BJ (cell line): Measurements from ENCODE around the gene RCAN2. TPM values are rescaled to one million over a fixed set of nuclear protein-coding genes. Genes with fewer than 3 reads are reported as not detected.

ENCODE experiments used
- CTCF ChIA-PET: fragments of 350-600 bp; formaldehyde crosslinking; extraction: SDS; loops from one replicate; lab custom pipeline; 2021; ENCODE audit warnings: antibody characterized with exemption, inconsistent platforms; lab: Yijun Ruan, JAX
- POLR2A ChIA-PET: fragments of 300-600 bp; sonication (Branson Sonifier 250); formaldehyde crosslinking; extraction: SDS; loops from one replicate; lab custom pipeline; 2021; ENCODE audit warnings: antibody characterized with exemption; lab: Charles Lee
- DNase-seq: peaks from one replicate; pipeline ENCODE4 v3.0.0-alpha.2; 2011; ENCODE audit warnings: low read depth
- H3K27me3 ChIP-seq: 2 replicates; pipeline ENCODE4 v1.6.0; 2011; ENCODE audit warnings: low read length; ENCODE audit not compliant: control insufficient read depth, insufficient read depth
- H3K36me3 ChIP-seq: 2 replicates; pipeline ENCODE4 v1.5.1; 2011; ENCODE audit warnings: low read length; ENCODE audit not compliant: control insufficient read depth, insufficient read depth
- H3K4me3 ChIP-seq: 2 replicates; pipeline ENCODE4 v1.5.1; 2011; ENCODE audit warnings: low read depth, mild to moderate bottlenecking, control low read depth, low read length
- CTCF ChIP-seq: IDR thresholded peaks from 2 replicates; pipeline ENCODE4 v1.5.1; 2011; ENCODE audit warnings: low read depth, mild to moderate bottlenecking, control low read depth, inconsistent platforms, low read length, moderate library complexity; ENCODE audit not compliant: insufficient read depth
- polyA plus RNA-seq: library from polyadenylated mRNA; depleted of rRNA; stranded (reverse); fragments of >200 nt; gene quantifications from 2 replicates; pipeline ENCODE4 v1.2.3, GENCODE V29; 2011

Gene RCAN2
- polyA plus RNA-seq, 1 experiment, result 5.9 TPM

GRCh38 chr6:46453741-46454316 is 37.4 kb downstream of the RCAN2 start:
- DNase-seq, result peak; percentile 51
- Histone ChIP-seq H3K4me3 (no peak overlapping the region), H3K36me3 (no peaks in the 10 kb centered on the region), H3K27me3 (no peaks in the 10 kb centered on the region)
- CTCF ChIA-PET, result interaction anchor here (1.0 to 1.5 kb wide), 2 partner anchors 13 to 26 kb away, joined by 3 read pairs; no protein-coding TSS in a partner anchor
- POLR2A ChIA-PET, result no interaction called here
- TF ChIP-seq CTCF, result no peak

GRCh38 chr6:46453216-46453615 is 38.0 kb downstream of the RCAN2 start:
- no peaks in the 10 kb centered on the region for H3K36me3 ChIP-seq
- ChIA-PET POLR2A (interaction anchor here (0.5 kb wide), 1 partner anchor 1879 kb away, joined by 4 read pairs; no protein-coding TSS in a partner anchor), CTCF (interaction anchor here (1.0 to 1.5 kb wide), 2 partner anchors 12 to 26 kb away, joined by 3 read pairs; no protein-coding TSS in a partner anchor)
- no peak for TF ChIP-seq CTCF
- DNase-seq, result peak; percentile 90
- no peaks in the 10 kb centered on the region for H3K27me3 ChIP-seq
- no peak overlapping the region; the same call in 1 of the 2 replicates for H3K4me3 ChIP-seq

GRCh38 chr6:46452312-46452917 is 38.8 kb downstream of the RCAN2 start:
- POLR2A ChIA-PET, result interaction anchor here (0.5 to 0.6 kb wide), 2 partner anchors 290 to 1878 kb away, joined by 3 to 4 read pairs; no protein-coding TSS in a partner anchor
- H3K4me3 ChIP-seq, result no peak overlapping the region
- no peak for DNase-seq
- H3K27me3 ChIP-seq, result no peaks in the 10 kb centered on the region
- CTCF ChIA-PET, result interaction anchor here (0.8 to 1.5 kb wide), 3 partner anchors 11 to 27 kb away, joined by 3 to 4 read pairs (median 3); no protein-coding TSS in a partner anchor
- H3K36me3 ChIP-seq, result no peaks in the 10 kb centered on the region
- no peak for TF ChIP-seq CTCF

GRCh38 chr6:46451343-46451742 is 39.9 kb downstream of the RCAN2 start:
- no peak for TF ChIP-seq CTCF
- POLR2A ChIA-PET, result interaction anchor here (0.5 to 0.6 kb wide), 2 partner anchors 233 to 289 kb away, joined by 3 to 4 read pairs; no protein-coding TSS in a partner anchor
- H3K4me3 ChIP-seq, result no peak overlapping the region
- no peak for DNase-seq
- H3K27me3 ChIP-seq, result no peaks in the 10 kb centered on the region
- CTCF ChIA-PET, result interaction anchor here (0.8 kb wide), 1 partner anchor 16 kb away, joined by 4 read pairs; no protein-coding TSS in a partner anchor
- H3K36me3 ChIP-seq, result no peaks in the 10 kb centered on the region

- no peaks in the 10 kb centered on the region for H3K36me3 ChIP-seq
- H3K27me3 ChIP-seq, result no peaks in the 10 kb centered on the region
- POLR2A ChIA-PET, result no interaction called here
- CTCF ChIA-PET, result interaction anchor here (0.9 to 1.3 kb wide), 2 partner anchors 17 to 47 kb away, joined by 3 read pairs; partner anchors contain the start of gene RCAN2
- no peak overlapping the region for H3K4me3 ChIP-seq
- DNase-seq, result no peak
- TF ChIP-seq CTCF, result no peak
These were observed 46.3 kb downstream of the RCAN2 start for GRCh38 chr6:46444772-46445454.
